Kidney capillary endothelial cell (primary cell): ENCODE measurements around the gene CSNK2A3.

Experiments
- DNase-seq: peaks from one replicate; pipeline ENCODE4 v3.0.0-alpha.2; 2018; ENCODE audit warnings: low spot score

CSNK2A3 gene

GRCh38 chr11:11335043-11335442, 18.0 kb downstream of the CSNK2A3 start:
- DNase-seq = no peak

DNA sequence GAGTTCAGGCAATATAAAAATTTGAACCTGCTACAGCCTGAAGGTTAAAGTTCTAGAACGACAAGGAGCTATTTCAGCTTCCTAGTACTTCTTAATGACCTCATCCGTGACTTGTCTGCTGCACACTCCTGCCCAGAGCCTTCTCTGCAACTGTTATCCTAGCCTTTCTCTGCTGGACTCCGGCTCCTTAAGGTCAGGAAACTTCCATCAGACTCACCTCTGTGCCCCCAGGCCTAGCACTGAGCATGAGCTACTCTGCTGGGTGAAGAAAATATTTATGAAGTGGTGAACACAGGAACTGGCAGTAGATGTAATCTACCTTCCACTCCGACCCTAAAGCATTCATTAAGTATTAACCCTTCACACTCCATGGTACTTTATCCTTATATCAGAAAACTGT, 18.4 kb downstream of the CSNK2A3 start:
- DNase-seq = no peak

DNA sequence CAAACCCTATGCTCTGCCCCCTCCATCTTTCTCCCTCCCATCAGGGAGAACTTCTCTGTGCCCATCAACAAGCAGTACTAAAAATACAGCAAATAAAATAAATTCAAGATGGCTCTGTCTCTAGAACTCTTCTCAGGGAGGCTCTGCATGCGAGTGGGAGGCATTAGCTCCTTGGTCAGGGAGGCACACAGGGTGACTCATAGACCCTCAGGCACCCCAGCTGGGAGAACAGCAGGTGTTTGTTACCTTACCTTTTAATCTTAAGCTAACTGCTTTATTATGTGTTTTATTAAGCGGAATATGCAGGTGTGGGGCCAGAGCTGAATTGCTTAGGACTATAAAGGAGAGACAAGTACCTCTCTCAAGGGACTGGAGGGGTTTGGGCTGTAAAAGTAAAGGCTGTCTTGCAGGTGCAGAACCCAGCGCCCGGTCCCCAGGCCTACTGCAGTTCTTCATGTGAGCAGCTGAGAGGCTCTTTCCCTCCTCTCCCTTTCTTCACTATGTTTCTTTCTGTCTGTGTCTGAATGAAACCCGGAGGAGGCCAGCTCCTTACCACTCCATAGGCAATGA, 20.8 kb downstream of the CSNK2A3 start:
- no peak for DNase-seq

- DNase-seq = no peak
Measured at GRCh38 chr11:11329062-11329806, 23.8 kb downstream of the CSNK2A3 start.

DNA sequence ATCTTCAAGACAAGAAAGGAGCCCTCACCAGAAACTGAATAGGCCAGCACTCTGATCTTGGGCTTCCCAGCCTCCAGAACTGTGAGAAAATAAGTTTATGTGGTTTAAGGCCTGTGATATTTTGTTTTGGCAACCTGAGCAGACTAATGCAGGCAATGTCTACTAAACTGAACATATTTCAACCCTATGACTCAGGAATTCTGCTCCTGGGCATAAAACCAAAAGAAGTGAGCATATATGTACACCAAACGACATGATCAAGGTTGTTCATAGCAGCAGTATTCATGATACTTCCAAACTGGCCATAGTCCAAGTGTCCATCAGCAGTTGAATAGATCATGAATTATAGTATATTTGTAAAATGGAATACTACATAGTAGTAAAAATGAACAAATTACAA, 29.0 kb downstream of the CSNK2A3 start:
- DNase-seq = no peak

DNA sequence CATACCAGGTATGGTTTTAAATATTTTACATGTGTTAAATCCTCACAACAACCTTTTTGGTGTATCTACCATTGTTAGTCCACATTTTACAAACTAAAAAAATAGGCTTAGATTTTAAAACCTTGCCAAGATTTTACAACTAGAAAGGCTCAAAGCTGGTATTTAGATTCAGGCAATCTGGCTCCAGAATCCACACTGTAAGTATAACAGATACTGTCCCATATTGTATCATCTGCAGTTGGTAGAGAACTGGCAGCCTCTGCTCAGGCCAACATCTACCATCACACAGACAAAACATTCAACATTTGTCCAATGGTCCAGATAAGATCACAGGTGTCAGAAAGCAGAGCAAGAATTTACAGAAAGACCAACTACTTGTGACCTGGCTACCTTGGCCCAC, 30.9 kb downstream of the CSNK2A3 start:
- no peak for DNase-seq

- DNase-seq = no peak
Measured at GRCh38 chr11:11320825-11321224, 32.2 kb downstream of the CSNK2A3 start.

GRCh38 chr11:11318961-11319360, 34.1 kb downstream of the CSNK2A3 start:
- DNase-seq = no peak

- no peak for DNase-seq
Measured at GRCh38 chr11:11318461-11318860, 34.6 kb downstream of the CSNK2A3 start.

- DNase-seq = no peak
Measured at GRCh38 chr11:11316651-11317230, 36.3 kb downstream of the CSNK2A3 start.

DNA sequence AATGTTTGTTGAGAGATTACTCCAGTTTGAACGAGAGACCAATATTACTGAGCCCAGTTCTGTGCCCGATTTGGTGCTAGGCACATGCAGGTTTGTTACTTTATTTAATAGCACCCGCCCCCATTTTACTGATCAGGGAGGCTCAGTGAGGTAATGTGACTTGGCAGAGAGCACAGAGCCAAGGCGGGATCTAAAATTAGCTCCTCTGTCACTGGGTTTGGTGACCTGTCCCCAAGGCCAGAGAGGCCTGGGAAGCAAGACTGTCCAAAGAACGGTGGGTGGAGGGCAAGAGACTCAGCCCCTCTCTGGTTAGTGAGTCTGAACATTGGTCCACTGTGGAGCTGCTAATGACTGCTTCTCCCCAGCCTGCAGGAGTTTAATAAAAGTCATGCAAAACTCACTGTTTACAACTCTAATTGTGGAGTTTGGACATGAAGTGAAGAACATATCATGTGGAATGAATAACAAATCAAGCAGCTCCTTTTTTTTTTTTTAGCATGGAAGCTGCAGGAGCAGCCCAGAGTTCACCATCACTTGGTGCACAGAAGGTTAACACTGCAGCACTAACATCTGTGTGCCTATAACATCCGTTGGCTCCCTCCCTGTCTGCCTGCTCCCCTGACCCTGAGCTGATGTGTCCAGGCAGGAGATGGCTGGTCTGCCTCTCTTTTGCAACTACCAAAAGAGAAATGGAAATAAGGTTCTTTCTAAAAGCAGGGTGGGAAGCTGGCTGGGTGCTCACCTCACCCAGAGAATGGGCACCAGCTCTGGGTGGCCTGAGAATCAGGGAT, 39.0 kb downstream of the CSNK2A3 start:
- DNase-seq = no peak

- DNase-seq = peak; percentile 80
Measured at GRCh38 chr11:11313426-11313825, 39.6 kb downstream of the CSNK2A3 start.

DNA sequence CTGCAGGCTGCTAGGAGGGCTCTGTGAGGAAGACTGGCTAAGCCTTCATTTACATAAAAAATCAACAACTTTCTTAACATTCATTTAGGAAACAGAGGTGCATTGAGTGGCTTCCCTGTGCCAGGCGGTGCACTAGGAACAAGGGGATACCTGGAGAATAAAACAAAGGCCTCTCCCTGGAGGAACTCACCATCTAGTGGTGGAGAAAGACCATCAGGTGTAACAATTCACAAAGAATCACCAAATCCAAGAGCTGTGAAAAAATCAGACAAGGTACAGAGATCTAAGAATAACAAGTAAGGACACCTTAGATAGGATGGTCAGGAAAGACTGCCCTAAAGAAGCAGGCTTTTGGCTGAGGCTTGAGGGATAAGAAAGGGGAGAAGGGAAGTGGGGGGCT, 40.3 kb downstream of the CSNK2A3 start:
- no peak for DNase-seq

- DNase-seq = no peak
Measured at GRCh38 chr11:11311169-11311568, 41.9 kb downstream of the CSNK2A3 start.

DNA sequence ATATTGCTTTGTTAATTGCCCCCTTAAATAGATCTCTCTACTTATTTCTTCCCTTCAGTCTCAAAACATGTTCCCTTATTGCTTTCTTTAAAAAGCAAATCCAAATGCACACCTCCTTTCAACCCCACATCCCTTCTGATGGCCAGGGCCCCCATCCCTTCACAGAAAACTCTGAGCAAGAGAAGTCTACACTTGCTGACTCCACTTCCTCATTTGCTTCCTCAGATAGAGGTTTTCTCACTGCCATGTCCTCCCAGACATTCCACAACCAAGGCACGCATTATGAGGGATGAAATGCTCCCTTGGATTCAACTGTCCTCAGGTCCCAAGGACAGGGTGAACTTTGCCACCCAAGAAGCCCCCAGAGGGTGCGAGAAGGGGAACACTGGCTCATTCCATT, 43.1 kb downstream of the CSNK2A3 start:
- DNase-seq = no peak

DNA sequence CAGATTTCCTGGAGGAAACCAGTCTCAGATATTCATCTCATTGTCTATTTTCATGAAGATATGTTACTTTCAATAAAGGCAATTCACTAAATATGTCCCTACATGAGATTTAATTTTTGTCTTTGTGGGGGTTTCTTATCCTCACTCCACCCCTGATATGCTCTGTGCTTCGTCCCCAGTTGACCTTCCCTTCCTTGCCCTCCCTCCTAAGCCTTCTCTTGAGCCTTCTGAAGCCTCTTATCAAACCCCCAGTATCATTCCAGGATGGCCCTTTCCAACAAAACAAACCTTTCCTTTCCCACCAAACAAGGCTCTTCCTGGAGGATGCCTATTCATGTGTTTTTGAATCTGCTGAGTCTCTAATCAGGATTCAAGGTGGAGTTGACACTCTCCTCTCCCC, 44.8 kb downstream of the CSNK2A3 start:
- DNase-seq = no peak

GRCh38 chr11:11306855-11307254, 46.2 kb downstream of the CSNK2A3 start:
- DNase-seq = no peak

- no peak for DNase-seq
Measured at GRCh38 chr11:11304550-11304949, 48.5 kb downstream of the CSNK2A3 start.

GRCh38 chr11:11302565-11302964, 50.5 kb downstream of the CSNK2A3 start:
- no peak for DNase-seq
